Large intestine (tissue), 3 donors: ENCODE results near the gene ZFC3H1. TPM values are rescaled to one million over a fixed set of nuclear protein-coding genes. Genes with fewer than 3 reads are reported as not detected.

Source experiments
- DNase-seq, 2 donors: peaks; one replicate each; pipeline versions ENCODE4 v3.0.0 to v3.0.0-alpha.2; 2013
- H3K27ac ChIP-seq: one replicate; pipeline ENCODE4 v1.5.1; 2013; ENCODE audit warnings: low read length
- H3K27me3 ChIP-seq: 2 replicates; pipeline ENCODE4 v1.6.1; 2013; ENCODE audit warnings: low read length; ENCODE audit not compliant: control insufficient read depth, insufficient read depth
- H3K36me3 ChIP-seq: 2 replicates; pipeline ENCODE4 v1.6.1; 2013; ENCODE audit warnings: low read length; ENCODE audit not compliant: control insufficient read depth, insufficient read depth
- H3K4me1 ChIP-seq: one replicate; pipeline ENCODE4 v1.6.1; 2013; ENCODE audit warnings: low read length; ENCODE audit not compliant: control insufficient read depth, insufficient read depth
- H3K4me3 ChIP-seq: one replicate; pipeline ENCODE4 v1.5.1; 2013; ENCODE audit warnings: low read length
- H3K9me3 ChIP-seq: one replicate; pipeline ENCODE4 v1.6.1; 2013; ENCODE audit warnings: mild to moderate bottlenecking, low read depth, low read length, moderate library complexity; ENCODE audit not compliant: control insufficient read depth
- WGBS: methylation state at CpG from one replicate; pipeline ENCODE4 v1.1.5; 2013; ENCODE audit warnings: low lambda C conversion rate; ENCODE audit not compliant: insufficient coverage; 5-methylcytosine and 5-hydroxymethylcytosine counted together
- polyA plus RNA-seq: library from polyadenylated mRNA; unstranded; fragments of 120-200 nt; gene quantifications from one replicate; pipeline ENCODE4 v1.2.1, GENCODE V29; 2013

The ZFC3H1 gene
- polyA plus RNA-seq, 1 donor, result 86.3 TPM

DNA sequence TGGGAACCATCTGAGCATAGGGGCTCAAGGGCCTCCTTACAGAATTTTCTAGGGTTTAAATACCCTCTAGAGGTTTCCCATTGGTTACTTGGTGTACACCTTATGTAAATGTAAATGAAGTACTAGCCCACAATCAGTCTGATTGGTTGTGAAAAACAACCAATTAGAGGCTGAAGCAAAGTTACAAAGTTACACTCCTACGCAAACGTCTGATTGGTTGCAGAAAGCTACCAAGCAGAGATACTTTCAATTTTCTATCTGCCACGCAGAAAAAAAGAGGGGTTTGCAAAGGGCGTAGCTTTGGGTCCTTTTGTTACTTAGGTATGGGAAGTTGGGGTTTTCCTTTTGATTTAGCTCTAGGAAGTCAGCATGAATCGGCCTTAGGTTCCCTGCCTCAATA is 20.4 kb upstream of the ZFC3H1 start:
- no CpG with 5 or more reads among the region's 5 CpGs for WGBS
- H3K4me3 ChIP-seq, result no peak overlapping the region

DNA sequence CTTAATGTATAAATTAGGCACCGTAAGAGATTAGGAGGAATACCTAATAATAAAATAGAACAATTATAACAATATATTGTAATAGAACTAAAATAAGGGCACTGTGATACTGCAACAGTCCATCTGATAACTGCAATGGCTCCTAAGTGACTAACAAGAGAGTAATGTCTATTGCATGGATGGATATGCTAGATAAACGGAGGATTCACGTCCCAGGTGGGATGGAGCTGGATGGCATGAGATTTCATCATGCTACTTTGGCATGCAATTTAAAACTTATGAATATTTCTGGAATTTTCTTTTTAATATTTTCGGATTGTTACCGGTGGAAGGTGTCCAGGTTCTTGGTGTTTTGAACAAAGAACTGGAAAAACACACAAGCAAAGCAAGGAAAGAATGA is 20.0 kb upstream of the ZFC3H1 start:
- H3K27me3 ChIP-seq, result no peaks in the 10 kb centered on the region
- no peak overlapping the region for H3K4me3 ChIP-seq
- peaks cover 8% of the 10 kb centered on the region for H3K4me1 ChIP-seq
- DNase-seq, result no peak
- H3K27ac ChIP-seq, result no peak overlapping the region
- 100% methylated on average over 2 of the region's 5 CpGs for WGBS
- H3K36me3 ChIP-seq, result no peaks in the 10 kb centered on the region
- peaks cover 3% of the 10 kb centered on the region for H3K9me3 ChIP-seq

More for the DNA sequence above, 20.4 kb upstream of the ZFC3H1 start:
- Histone ChIP-seq H3K4me1 (peaks cover 8% of the 10 kb centered on the region), H3K27me3 (no peaks in the 10 kb centered on the region), H3K9me3 (peaks cover 3% of the 10 kb centered on the region), H3K27ac (no peak overlapping the region), H3K36me3 (no peaks in the 10 kb centered on the region)
- DNase-seq, result no peak

DNA sequence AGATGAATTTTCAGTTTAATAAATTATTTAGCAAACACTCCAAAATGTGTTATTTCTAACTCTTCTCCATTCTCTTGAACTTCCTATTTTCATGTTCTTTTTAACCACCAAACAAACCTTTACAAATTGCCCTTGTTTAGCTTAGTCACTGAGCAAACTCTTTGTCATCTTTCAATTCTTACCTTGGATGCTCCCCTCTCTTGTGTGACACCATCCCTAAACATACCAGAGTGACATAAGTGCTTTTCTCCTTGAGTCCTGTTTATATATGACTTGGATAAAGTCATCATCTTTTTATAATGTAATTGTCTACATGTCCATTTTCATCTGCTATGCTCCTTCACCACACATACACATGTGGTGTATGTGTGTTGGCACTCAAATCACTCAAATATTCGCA is 18.8 kb upstream of the ZFC3H1 start:
- H3K27me3 ChIP-seq, result no peaks in the 10 kb centered on the region
- no CpG with 5 or more reads among the region's 1 CpG for WGBS
- no peak for DNase-seq
- peaks cover 3% of the 10 kb centered on the region for H3K9me3 ChIP-seq
- H3K4me3 ChIP-seq, result no peak overlapping the region
- H3K4me1 ChIP-seq, result peaks cover 4% of the 10 kb centered on the region
- H3K27ac ChIP-seq, result no peak overlapping the region
- no peaks in the 10 kb centered on the region for H3K36me3 ChIP-seq

DNA sequence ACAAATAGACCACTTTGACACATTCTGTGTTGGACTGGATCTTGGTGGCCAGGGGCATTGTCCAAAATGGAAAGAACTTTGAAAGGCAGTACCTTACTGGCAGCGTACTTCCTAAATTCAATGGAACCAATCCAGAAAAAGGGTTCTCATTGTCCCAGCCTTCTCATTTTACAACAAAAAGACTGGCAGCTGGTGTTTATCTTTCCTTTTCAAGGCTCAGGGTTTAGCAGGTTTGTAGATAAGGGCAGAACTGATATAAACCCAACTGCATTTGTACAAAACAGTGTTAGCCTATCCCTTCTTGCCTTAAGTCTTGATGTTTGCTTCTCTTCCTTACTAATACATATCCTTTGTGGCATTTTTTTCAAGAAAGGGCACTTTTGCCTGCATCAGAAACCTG is 8.2 kb upstream of the ZFC3H1 start:
- Histone ChIP-seq H3K9me3 (no peaks in the 10 kb centered on the region), H3K4me1 (peaks cover 2% of the 10 kb centered on the region), H3K36me3 (no peaks in the 10 kb centered on the region), H3K4me3 (no peak overlapping the region), H3K27ac (no peak overlapping the region), H3K27me3 (no peaks in the 10 kb centered on the region)
- no CpG with 5 or more reads among the region's 1 CpG for WGBS
- DNase-seq, result peak in 1 of 2 donors; percentile 16

DNA sequence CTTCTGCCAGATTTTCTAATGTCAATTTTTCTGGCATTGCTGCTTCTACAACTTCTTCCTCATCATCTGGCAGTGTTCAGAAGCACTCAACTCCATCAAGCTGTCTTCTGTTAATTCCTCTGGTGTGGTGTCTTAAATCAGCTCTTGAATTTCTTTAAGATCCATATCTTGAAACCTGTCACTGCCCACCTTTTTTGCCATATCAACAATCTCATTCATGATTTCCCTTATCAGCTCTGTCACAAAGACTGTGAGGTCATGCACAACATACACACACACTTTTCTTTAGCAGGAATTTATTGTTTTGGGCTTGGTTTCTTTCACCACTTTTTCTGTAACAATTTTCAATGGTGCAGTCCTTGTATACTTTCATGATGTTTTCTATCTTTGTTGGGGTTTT is 7.7 kb upstream of the ZFC3H1 start:
- H3K27me3 ChIP-seq, result no peaks in the 10 kb centered on the region

DNA sequence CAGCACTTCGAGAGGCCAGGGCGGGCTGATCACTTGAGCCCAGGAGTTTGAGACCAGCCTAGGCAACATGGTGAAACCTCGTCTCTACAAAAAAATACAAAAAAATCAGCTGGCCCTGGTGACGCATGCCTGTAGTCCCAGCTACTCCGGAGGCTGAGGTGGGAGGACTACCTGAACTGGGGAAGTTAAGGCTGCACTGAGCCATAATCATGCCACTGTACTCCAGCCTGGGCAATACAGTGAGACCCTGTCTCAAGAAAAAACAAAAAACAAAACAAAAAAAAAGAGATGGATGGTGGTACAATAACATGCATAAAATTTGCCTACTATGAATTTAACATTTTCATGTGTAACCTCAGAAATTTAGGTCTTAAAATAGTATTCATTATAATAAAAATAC is 2.6 kb upstream of the ZFC3H1 start:
- no peaks in the 10 kb centered on the region for H3K9me3 ChIP-seq
- no peak overlapping the region for H3K27ac ChIP-seq
- WGBS, result no CpG with 5 or more reads among the region's 5 CpGs
- DNase-seq, result no peak
- H3K4me1 ChIP-seq, result peaks cover 8% of the 10 kb centered on the region
- no peak overlapping the region for H3K4me3 ChIP-seq
- no peaks in the 10 kb centered on the region for H3K36me3 ChIP-seq
- H3K27me3 ChIP-seq, result no peaks in the 10 kb centered on the region

More for the DNA sequence above, 7.7 kb upstream of the ZFC3H1 start:
- H3K27ac ChIP-seq, result no peak overlapping the region
- H3K36me3 ChIP-seq, result no peaks in the 10 kb centered on the region
- H3K4me3 ChIP-seq, result no peak overlapping the region
- H3K4me1 ChIP-seq, result peaks cover 2% of the 10 kb centered on the region
- DNase-seq, result no peak
- H3K9me3 ChIP-seq, result no peaks in the 10 kb centered on the region

DNA sequence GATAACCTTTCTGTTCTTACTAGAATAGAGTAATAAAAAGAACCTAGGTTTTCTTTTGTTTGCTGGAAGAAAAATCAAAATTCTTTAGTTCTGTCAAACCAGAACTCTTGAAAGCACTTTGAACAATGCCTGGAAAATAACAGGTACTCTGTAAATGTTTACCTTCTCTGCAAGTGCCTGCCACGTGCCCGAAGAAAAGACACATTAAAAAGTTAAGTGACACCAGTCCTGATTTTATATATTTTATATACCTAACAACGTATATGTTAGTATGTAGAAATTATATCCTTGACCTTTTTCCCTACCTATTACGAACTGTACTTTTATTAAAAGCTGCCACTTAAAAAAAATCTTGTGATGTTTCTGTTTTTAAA is 1.4 kb upstream of the ZFC3H1 start:
- peak in 1 of 2 donors; percentile 40 for DNase-seq
- peak overlapping the region; percentile 67 for H3K4me3 ChIP-seq

DNA sequence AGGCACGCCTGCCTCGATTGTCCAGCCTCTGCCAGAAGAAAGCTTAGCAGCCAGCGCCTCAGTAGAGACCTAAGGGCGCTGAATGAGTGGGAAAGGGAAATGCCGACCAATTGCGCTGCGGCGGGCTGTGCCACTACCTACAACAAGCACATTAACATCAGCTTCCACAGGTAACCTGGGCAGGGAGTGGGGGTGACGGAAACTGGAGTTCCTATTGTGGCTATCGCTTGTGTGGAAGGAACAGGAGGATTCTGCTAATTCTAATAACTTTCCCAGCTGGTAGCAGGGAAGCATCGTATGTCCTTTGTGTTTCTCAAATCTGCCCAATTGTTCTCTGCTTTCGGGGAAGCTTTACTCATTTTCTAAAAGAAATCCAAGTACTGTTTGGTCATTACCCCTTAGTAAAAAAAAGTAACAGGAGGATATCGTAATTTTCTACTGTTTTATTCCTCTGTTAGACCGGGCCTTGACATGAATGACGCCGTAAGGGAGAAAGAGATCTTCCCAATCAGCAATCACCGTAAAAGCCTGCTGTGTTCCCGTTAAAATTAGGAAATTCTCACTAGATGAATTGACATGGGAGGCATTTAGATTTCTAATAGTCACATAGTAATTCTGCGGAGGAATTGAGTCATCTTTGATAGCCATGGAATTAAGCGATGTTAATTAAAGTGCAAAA is 902 bp upstream of the ZFC3H1 start:
- Histone ChIP-seq H3K27me3 (no peaks in the 10 kb centered on the region), H3K36me3 (peaks cover 2% of the 10 kb centered on the region), H3K27ac (peak overlapping the region; percentile 90), H3K4me3 (peak overlapping the region; percentile 67), H3K4me1 (peaks cover 8% of the 10 kb centered on the region), H3K9me3 (no peaks in the 10 kb centered on the region)
- DNase-seq, result no peak
- 0% methylated on average over 4 of the region's 20 CpGs for WGBS

More for the DNA sequence above, 1.4 kb upstream of the ZFC3H1 start:
- H3K9me3 ChIP-seq, result no peaks in the 10 kb centered on the region
- no peaks in the 10 kb centered on the region for H3K27me3 ChIP-seq
- peak overlapping the region; percentile 90 for H3K27ac ChIP-seq
- H3K36me3 ChIP-seq, result peaks cover 2% of the 10 kb centered on the region
- H3K4me1 ChIP-seq, result peaks cover 8% of the 10 kb centered on the region
- WGBS, result 7% methylated on average over 2 of the region's 4 CpGs

DNA sequence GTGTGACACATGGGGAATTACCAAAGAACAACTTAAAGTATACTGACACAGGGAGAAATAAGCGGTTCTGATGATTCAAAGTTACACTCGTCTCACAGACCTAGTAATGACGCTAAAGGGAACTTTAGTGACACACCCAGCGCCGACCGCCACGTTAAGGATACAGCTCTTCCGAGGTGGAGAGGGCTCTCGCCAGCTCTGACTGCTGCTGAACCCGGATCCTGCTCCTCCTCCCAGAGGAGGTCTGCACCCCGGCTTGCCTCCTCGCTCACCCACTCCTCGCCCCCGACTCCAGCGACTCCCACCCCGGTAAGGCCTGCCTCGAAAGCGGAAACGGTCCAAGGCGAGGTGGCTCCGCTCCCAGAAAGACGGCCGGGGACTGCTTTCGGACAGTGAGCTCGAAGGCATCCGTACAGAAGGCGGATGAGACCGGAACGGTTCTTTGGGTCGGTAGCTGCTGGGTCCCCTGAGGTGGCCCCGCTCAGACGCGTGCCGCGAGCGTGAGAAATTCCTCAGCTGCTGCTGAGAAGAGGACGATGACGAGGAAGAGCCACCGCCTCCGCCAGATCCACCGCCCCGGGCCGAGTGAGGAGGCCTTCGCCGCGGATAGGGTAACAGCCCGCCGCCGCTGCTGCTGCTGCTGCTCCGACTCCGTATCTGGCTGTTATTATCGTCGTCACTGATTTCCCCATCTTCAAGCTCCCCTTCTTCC is 643 bp downstream of the ZFC3H1 start:
- Histone ChIP-seq H3K27ac (peak overlapping the region; percentile 90), H3K4me3 (peak overlapping the region; percentile 67), H3K36me3 (peaks cover 12% of the 10 kb centered on the region), H3K9me3 (no peaks in the 10 kb centered on the region), H3K4me1 (peaks cover 8% of the 10 kb centered on the region), H3K27me3 (no peaks in the 10 kb centered on the region)
- no CpG with 5 or more reads among the region's 53 CpGs for WGBS
- peak; percentile 60 to 86 for DNase-seq

DNA sequence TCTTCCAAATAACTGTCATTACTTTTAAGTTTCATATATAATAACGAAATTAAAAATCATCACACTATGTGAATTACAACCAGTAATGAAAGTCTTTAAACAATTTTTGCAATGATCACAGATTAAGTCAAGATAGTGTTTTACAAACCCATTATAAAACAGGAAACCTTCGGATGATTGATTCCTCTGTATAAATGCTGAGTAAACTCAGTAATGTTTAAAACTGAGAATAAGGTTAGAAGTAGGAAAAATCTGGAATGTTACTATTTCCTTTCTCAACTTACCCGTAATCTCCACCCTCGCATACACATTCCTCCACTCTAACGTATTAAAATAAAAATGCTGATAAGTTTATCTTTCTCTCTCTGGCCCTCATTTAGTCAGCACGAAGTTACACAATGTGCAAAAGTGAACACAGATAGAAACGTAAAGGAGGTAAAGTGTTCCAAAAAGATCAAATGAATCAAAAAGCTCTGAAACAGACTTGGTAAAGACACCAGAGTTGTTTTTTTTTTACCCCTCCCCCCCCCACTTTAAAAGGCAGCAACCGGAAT is 1.6 kb downstream of the ZFC3H1 start:
- Histone ChIP-seq H3K9me3 (no peaks in the 10 kb centered on the region), H3K4me3 (peak overlapping the region; percentile 67), H3K27me3 (no peaks in the 10 kb centered on the region), H3K4me1 (peaks cover 8% of the 10 kb centered on the region), H3K36me3 (peaks cover 12% of the 10 kb centered on the region), H3K27ac (peak overlapping the region; percentile 90)
- peak in 1 of 2 donors; percentile 47 for DNase-seq
- 4% methylated on average over 5 of the region's 8 CpGs for WGBS
